DND-41 (cell line): ENCODE data around the gene GALNT18.

Experiments
- EZH2 ChIP-seq: IDR thresholded peaks from 3 replicates; pipeline ENCODE4 v1.6.1; 2012; ENCODE audit warnings: borderline replicate concordance, low read depth, mild to moderate bottlenecking, moderate library complexity, low read length, inconsistent platforms; ENCODE audit not compliant: severe bottlenecking
- TF ChIP-seq, protein P1 (sequence below): IDR thresholded peaks from 2 replicates; pipeline ENCODE4 v1.5.1; 2012; ENCODE audit warnings: borderline replicate concordance, low read length, moderate library complexity, mild to moderate bottlenecking; ENCODE audit not compliant: poor library complexity, severe bottlenecking; ENCODE audit errors: extremely low read depth

DNA sequence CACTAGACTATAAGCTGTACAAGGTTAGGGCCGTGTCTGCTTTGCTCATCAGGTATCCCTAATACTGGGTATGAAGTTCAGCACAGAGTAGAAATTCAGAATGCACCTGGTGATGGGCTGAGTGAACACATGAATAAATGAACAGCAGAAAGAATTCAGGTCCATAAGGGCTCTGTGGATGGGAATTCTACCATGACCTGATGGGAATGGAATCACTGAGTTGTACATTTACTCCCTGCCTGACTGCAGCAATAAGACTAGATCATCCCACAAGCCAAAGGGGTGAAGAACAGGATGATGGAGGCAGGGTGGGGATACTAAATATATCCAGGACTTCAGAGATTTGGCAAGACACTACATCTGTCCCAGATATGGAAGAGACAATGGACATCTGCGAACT is 182.2 kb downstream of the GALNT18 start:
- TF ChIP-seq, protein P1, sequence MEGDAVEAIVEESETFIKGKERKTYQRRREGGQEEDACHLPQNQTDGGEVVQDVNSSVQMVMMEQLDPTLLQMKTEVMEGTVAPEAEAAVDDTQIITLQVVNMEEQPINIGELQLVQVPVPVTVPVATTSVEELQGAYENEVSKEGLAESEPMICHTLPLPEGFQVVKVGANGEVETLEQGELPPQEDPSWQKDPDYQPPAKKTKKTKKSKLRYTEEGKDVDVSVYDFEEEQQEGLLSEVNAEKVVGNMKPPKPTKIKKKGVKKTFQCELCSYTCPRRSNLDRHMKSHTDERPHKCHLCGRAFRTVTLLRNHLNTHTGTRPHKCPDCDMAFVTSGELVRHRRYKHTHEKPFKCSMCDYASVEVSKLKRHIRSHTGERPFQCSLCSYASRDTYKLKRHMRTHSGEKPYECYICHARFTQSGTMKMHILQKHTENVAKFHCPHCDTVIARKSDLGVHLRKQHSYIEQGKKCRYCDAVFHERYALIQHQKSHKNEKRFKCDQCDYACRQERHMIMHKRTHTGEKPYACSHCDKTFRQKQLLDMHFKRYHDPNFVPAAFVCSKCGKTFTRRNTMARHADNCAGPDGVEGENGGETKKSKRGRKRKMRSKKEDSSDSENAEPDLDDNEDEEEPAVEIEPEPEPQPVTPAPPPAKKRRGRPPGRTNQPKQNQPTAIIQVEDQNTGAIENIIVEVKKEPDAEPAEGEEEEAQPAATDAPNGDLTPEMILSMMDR = no peak
- TF ChIP-seq EZH2 = no peak
